GM06990 (cell line): ENCODE data around the gene SLC25A13.

ENCODE experiments used
- DNase-seq: peaks from one replicate; pipeline ENCODE4 v3.0.0-alpha.2; 2011; ENCODE audit not compliant: insufficient read length; ENCODE audit errors: extremely low read depth
- H3K27me3 ChIP-seq: replicated peaks from 2 replicates; pipeline ENCODE4 v1.6.0; 2011; ENCODE audit warnings: low read length; ENCODE audit not compliant: control insufficient read depth, insufficient read depth
- H3K36me3 ChIP-seq: 2 replicates; pipeline ENCODE4 v1.5.1; 2011; ENCODE audit warnings: low read length; ENCODE audit not compliant: control insufficient read depth, insufficient read depth
- H3K4me3 ChIP-seq: replicated peaks from 2 replicates; pipeline ENCODE4 v1.5.1; 2011; ENCODE audit warnings: low read depth, mild to moderate bottlenecking, control low read depth, low read length
- TF ChIP-seq, protein P1 (sequence below): IDR thresholded peaks from 2 replicates; pipeline ENCODE4 v1.5.1; 2011; ENCODE audit warnings: low read length, control low read depth, mild to moderate bottlenecking, inconsistent platforms; ENCODE audit not compliant: insufficient read depth, poor library complexity, severe bottlenecking

SLC25A13 gene

DNA sequence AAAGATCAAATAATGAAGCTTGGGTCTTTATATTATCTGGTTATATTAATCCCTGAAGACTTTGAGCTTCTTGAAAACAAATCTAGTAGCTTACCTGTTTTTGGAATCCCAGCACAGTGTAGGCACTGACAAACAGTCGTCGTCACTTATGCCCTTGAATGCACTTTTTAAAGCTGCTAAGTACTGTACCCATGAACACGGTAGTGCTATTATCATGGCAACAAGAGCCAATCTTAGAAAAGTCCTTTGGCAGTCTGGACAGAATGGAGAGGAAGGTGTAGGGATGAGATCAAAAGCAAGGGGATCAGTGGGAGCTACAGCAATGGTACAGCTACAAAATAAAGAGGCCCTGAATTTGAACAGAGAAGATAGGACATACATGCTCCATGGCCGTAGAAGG lies 9.4 kb downstream of the SLC25A13 start:
- no peak for DNase-seq
- Histone ChIP-seq H3K4me3 (no peak overlapping the region), H3K27me3 (no peaks in the 10 kb centered on the region), H3K36me3 (no peaks in the 10 kb centered on the region)
- TF ChIP-seq, protein P1, sequence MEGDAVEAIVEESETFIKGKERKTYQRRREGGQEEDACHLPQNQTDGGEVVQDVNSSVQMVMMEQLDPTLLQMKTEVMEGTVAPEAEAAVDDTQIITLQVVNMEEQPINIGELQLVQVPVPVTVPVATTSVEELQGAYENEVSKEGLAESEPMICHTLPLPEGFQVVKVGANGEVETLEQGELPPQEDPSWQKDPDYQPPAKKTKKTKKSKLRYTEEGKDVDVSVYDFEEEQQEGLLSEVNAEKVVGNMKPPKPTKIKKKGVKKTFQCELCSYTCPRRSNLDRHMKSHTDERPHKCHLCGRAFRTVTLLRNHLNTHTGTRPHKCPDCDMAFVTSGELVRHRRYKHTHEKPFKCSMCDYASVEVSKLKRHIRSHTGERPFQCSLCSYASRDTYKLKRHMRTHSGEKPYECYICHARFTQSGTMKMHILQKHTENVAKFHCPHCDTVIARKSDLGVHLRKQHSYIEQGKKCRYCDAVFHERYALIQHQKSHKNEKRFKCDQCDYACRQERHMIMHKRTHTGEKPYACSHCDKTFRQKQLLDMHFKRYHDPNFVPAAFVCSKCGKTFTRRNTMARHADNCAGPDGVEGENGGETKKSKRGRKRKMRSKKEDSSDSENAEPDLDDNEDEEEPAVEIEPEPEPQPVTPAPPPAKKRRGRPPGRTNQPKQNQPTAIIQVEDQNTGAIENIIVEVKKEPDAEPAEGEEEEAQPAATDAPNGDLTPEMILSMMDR = no peak

DNA sequence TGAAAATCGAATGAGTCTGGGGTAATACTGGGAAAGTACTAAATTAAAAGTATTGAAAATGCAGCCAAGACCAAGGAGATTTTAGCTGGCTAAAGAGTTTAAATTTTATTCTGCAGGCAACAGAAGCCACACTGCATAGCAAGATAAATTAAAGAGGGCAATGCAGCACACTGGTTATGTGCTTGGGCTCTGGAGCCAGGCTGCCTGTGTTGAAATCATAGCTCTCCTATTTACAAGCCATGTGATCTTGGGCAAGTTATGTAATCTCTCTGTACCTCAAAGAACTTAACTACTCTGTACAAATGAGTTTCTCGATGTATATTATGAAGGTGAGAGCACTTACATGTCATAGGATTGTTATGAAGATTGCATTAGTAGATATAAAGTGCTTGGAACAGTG lies 9.9 kb downstream of the SLC25A13 start:
- Histone ChIP-seq H3K27me3 (no peaks in the 10 kb centered on the region), H3K36me3 (no peaks in the 10 kb centered on the region), H3K4me3 (no peak overlapping the region)
- no peak for DNase-seq
- TF ChIP-seq, protein P1 = no peak

DNA sequence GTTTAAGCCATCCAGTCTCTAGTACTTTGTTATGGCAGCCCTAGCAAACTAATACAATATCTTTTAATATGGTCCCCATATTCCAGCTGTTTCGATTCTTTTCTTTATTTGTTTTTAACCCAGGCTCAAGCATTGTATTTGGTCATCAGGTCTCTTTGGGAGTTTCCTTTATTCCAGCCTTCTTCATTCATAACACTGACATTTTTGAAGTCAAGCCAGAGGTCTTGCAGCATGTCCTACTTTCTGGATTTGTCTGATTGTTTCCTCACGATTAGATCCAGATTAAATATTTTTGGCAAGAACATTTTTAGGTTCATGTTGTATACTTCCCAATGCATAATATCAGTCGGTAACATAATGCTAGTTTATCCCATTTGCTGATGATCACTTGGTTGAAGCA lies 11.8 kb downstream of the SLC25A13 start:
- DNase-seq = no peak
- Histone ChIP-seq H3K27me3 (no peaks in the 10 kb centered on the region), H3K36me3 (no peaks in the 10 kb centered on the region), H3K4me3 (no peak overlapping the region)
- TF ChIP-seq, protein P1 = no peak

DNA sequence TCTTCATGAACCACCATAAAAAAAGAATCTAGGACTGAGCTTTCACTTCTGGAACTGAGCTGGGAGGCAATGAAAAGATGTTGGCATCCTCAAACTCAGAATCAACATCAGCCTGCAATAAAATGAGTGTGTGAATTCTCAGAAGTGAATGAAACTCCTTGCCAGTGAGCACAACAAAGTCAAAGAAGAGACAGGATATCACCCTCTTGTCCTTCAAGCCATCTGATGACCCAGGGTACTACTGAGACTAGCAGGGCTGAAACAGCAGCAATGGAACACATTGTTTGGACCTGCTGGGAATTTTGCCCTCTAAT lies 13.0 kb downstream of the SLC25A13 start:
- DNase-seq = no peak
- H3K27me3 ChIP-seq = no peaks in the 10 kb centered on the region
- TF ChIP-seq, protein P1 = no peak
- H3K4me3 ChIP-seq = no peak overlapping the region
- no peaks in the 10 kb centered on the region for H3K36me3 ChIP-seq

DNA sequence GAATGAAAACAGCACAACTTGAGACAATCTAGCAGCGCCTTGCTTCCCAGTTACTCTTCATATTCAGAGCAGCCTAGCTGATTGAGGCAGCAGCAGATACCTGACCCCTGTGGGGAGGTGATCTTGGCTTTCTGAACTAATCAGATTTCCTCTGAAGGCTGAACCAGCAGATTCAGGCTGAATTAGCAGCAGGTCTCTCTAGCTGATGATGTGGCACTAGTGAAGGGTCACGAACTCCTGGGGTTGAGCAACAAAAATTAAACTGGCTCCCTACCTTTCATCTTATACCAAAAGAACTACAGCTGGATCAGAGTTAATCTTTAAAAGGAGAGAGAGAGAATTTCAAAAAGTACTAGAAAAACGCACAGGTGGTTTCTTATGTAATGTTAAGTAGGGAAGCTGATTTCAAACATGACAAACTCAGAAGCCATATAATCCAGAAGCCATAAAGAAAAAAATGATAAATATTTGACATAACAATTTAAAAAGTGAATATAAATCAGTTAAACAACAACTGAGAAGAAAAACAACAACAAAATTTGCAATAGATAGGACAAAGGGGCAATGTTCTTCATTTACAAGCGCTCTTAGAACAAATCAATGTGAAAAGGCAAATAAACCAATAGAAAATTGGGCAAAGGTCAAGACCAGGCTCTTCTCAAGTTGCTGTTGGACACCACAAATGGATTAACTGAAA lies 13.5 kb downstream of the SLC25A13 start:
- Histone ChIP-seq H3K4me3 (no peak overlapping the region), H3K36me3 (no peaks in the 10 kb centered on the region), H3K27me3 (no peaks in the 10 kb centered on the region)
- TF ChIP-seq, protein P1 = no peak
- DNase-seq = no peak
